ENCODE data around the gene NR2F6. TPM values are rescaled to one million over a fixed set of nuclear protein-coding genes. Genes with fewer than 3 reads are reported as not detected.

The NR2F6 gene
- total RNA-seq, 1 donor from 2014 or later: 41.3 TPM

- Histone ChIP-seq H3K4me1 (peaks cover 16% of the 10 kb centered on the region), H3K27ac (no peak overlapping the region), H3K4me3 (no peak overlapping the region), H3K9me3 (no peaks in the 10 kb centered on the region), H3K27me3 (no peaks in the 10 kb centered on the region), H3K36me3 (peaks cover 0 to 41% of the 10 kb centered on the region in 2 donors)
- TF ChIP-seq POLR2A (IDR thresholded peaks at IDR 0.05) (no peak), POLR2AphosphoS5 (IDR thresholded peaks at IDR 0.05; ENCODE audit: insufficient read depth in 1 of 2, low read depth in 1 of 2) (no peak), CTCF (IDR thresholded peaks at IDR 0.05) (no peak)
- intact Hi-C loops (cut with DNase I): no loop called here
- no peak for DNase-seq (ENCODE audit: extremely low spot score in 2 of 2)
Observed at GRCh38 chr19:17268754-17269153, 23.0 kb upstream of the NR2F6 start.

DNA sequence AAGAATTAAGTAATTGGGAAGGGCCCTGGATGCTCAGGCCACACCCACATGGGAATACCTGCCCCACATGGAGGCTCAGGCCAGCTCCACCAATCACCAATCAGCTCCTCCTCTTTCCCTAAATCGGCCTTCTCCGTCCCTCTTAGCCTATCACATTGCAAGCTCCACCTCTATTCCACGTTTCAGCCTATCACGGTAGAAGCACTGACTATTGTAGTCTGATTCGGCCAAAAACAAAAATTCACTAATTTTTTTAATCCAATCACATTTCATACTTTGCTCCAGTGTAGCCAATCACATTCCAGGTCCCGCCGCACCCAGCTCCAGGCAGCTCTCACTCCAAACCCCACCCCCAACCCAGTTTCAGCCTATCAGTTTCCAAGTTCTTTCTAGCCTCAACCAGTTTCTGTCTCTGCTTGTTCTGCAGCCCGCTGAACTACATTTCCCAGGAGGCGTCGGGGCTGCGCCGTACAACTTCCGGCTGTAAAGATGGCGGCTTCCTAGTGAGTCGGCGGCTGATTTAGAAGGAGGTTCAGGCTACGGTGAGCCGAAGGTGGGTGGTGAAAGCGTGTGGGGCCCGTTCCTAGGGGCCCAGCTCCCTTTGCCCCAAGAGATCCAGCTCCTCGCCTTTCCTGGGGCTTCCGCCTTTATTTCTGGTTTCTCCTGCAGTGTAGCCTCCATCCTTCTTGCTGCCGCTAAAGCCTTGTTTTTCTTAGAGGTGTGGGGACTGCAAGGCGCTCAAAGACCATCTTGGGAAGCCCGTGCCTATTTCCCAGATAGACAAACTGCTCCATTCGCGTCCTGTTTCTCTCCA, 21.5 kb upstream of the NR2F6 start, which contains the start of gene BABAM1:
Gene BABAM1, plus strand, starts transcription at position 469 of the 814 bp plus-strand sequence. CDS start 1,364 bp downstream, outside the sequence.
- intact Hi-C loops (cut with DNase I): no loop called here
- no peaks in the 10 kb centered on the region for H3K27me3 ChIP-seq
- peaks cover 0 to 30% of the 10 kb centered on the region in 2 donors for H3K36me3 ChIP-seq
- peak within 1 kb of the TSS; percentile 69 for H3K27ac ChIP-seq
- H3K9me3 ChIP-seq: no peaks in the 10 kb centered on the region
- TF ChIP-seq CTCF (IDR thresholded peaks at IDR 0.05): no peak
- TF ChIP-seq POLR2AphosphoS5 (IDR thresholded peaks at IDR 0.05; ENCODE audit: insufficient read depth in 1 of 2, low read depth in 1 of 2): peak; percentile 78 to 99
- TF ChIP-seq POLR2A (IDR thresholded peaks at IDR 0.05): no peak
- peak; percentile 98 for DNase-seq (ENCODE audit: extremely low spot score in 2 of 2)
- peak within 1 kb of the TSS; percentile 75 to 83 for H3K4me3 ChIP-seq
- peaks cover 16% of the 10 kb centered on the region for H3K4me1 ChIP-seq

DNA sequence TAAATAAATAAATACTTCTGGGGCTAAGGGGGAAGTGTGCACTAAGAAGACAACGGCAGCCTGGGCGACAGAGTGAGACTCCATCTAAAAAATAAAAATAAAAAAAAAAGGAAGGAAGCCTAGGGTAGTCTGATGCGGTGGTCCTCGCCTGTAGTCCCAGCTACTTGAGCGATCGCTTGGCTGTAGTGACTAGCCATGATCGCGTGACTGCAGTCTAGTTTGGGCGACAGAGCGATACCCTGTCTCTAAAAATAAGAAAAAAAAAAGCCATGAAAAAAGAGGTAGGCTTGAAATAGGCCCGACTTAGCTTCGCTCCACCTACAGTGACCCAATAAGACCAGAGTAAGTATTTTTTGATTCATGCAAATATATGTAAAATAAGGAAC, 20.9 kb upstream of the NR2F6 start:
- intact Hi-C loops (cut with DNase I): no loop called here
- H3K4me1 ChIP-seq: peaks cover 16% of the 10 kb centered on the region
- DNase-seq (ENCODE audit: extremely low spot score in 2 of 2): no peak
- no peaks in the 10 kb centered on the region for H3K27me3 ChIP-seq
- peaks cover 0 to 24% of the 10 kb centered on the region in 2 donors for H3K36me3 ChIP-seq
- no peak overlapping the region for H3K4me3 ChIP-seq
- no peak for TF ChIP-seq CTCF (IDR thresholded peaks at IDR 0.05)
- no peak for TF ChIP-seq POLR2AphosphoS5 (IDR thresholded peaks at IDR 0.05; ENCODE audit: insufficient read depth in 1 of 2, low read depth in 1 of 2)
- H3K27ac ChIP-seq: no peak overlapping the region
- H3K9me3 ChIP-seq: no peaks in the 10 kb centered on the region

- no peak overlapping the region for H3K27ac ChIP-seq
- intact Hi-C loops (cut with DNase I): no loop called here
Observed at GRCh38 chr19:17266026-17266425, 20.3 kb upstream of the NR2F6 start.

More at GRCh38 chr19:17266026-17266425, 20.3 kb upstream of the NR2F6 start:
- DNase-seq (ENCODE audit: extremely low spot score in 2 of 2): no peak
- Histone ChIP-seq H3K4me3 (no peak overlapping the region), H3K4me1 (peaks cover 16% of the 10 kb centered on the region), H3K9me3 (no peaks in the 10 kb centered on the region), H3K36me3 (peaks cover 0 to 19% of the 10 kb centered on the region in 2 donors), H3K27me3 (no peaks in the 10 kb centered on the region)
- TF ChIP-seq CTCF (IDR thresholded peaks at IDR 0.05) (no peak), POLR2A (IDR thresholded peaks at IDR 0.05) (no peak), POLR2AphosphoS5 (IDR thresholded peaks at IDR 0.05; ENCODE audit: insufficient read depth in 1 of 2, low read depth in 1 of 2) (no peak)
